Vagina (tissue), 2 donors: ENCODE results near the gene ARMC9.

Source experiments
- POLR2A ChIP-seq, 2 donors: fragments of 450-650 bp; IDR thresholded peaks; one replicate each; pipeline ENCODE4 v1.6.1; 2017; ENCODE audit warnings: antibody characterized with exemption in 2 of 2, mild to moderate bottlenecking in 2 of 2, moderate library complexity in 2 of 2
- TF ChIP-seq, protein P1 (sequence below), 3 experiments: fragments of 450-650 bp in 2 of 3; fragments of 200-600 bp in 1 of 3; sonication (generic) in 1 of 3; IDR thresholded peaks; one replicate each; pipeline ENCODE4 v1.5.1; 2017 to 2019; ENCODE audit warnings: antibody characterized with exemption in 3 of 3, mild to moderate bottlenecking in 2 of 3, moderate library complexity in 2 of 3

DNA sequence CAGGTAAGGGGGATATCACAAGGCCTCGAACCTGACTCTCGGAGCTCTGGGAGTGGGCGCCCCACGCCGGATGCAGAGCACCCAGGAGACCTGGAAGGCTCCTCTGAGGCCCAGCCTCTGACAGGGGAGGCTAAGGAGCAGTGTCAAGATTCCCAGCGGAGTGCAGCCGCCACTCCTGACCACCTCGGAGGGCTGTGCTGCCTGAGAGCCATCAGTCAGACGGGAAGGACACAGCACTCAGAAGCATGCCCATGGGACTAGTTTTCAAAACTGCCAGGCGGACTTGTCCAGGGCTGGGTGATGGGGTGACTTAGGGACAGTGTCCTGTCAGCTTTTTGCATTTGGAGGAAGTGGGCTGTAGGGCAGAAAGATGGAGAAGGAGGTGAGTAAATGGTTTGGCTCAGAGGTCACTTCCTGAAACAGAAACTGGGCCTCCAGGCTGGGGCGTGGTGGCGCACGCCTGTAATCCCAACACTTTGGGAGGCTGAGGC, 162.5 kb downstream of the ARMC9 start:
- TF ChIP-seq, protein P1, sequence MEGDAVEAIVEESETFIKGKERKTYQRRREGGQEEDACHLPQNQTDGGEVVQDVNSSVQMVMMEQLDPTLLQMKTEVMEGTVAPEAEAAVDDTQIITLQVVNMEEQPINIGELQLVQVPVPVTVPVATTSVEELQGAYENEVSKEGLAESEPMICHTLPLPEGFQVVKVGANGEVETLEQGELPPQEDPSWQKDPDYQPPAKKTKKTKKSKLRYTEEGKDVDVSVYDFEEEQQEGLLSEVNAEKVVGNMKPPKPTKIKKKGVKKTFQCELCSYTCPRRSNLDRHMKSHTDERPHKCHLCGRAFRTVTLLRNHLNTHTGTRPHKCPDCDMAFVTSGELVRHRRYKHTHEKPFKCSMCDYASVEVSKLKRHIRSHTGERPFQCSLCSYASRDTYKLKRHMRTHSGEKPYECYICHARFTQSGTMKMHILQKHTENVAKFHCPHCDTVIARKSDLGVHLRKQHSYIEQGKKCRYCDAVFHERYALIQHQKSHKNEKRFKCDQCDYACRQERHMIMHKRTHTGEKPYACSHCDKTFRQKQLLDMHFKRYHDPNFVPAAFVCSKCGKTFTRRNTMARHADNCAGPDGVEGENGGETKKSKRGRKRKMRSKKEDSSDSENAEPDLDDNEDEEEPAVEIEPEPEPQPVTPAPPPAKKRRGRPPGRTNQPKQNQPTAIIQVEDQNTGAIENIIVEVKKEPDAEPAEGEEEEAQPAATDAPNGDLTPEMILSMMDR (IDR thresholded peaks at IDR 0.05), result no peak
- TF ChIP-seq POLR2A (IDR thresholded peaks at IDR 0.05), result no peak
